CD1c-positive myeloid dendritic cell (primary cell): ENCODE measurements around the gene SOX3.

ENCODE experiments used
- DNase-seq: peaks from one replicate; pipeline ENCODE4 v3.0.0-alpha.2; 2016; ENCODE audit errors: extremely low spot score

Gene SOX3

GRCh38 chrX:140495739-140496138, 9.1 kb downstream of the SOX3 start:
- no peak for DNase-seq

- DNase-seq, result no peak
Measured at GRCh38 chrX:140492066-140492994, 12.5 kb downstream of the SOX3 start.

GRCh38 chrX:140480765-140481164, 24.1 kb downstream of the SOX3 start:
- no peak for DNase-seq

- no peak for DNase-seq
Measured at GRCh38 chrX:140477987-140478386, 26.9 kb downstream of the SOX3 start.

GRCh38 chrX:140475025-140475424, 29.8 kb downstream of the SOX3 start:
- no peak for DNase-seq

GRCh38 chrX:140467211-140467610, 37.7 kb downstream of the SOX3 start:
- no peak for DNase-seq
